HG03460 (cell line): ENCODE results near the gene NUDT22.

Experiments
- ATAC-seq: cut with Tn5 transposase; IDR thresholded peaks from one replicate; pipeline ENCODE4 v1.9.1; 2021; ENCODE audit not compliant: unreplicated experiment

Gene NUDT22

DNA sequence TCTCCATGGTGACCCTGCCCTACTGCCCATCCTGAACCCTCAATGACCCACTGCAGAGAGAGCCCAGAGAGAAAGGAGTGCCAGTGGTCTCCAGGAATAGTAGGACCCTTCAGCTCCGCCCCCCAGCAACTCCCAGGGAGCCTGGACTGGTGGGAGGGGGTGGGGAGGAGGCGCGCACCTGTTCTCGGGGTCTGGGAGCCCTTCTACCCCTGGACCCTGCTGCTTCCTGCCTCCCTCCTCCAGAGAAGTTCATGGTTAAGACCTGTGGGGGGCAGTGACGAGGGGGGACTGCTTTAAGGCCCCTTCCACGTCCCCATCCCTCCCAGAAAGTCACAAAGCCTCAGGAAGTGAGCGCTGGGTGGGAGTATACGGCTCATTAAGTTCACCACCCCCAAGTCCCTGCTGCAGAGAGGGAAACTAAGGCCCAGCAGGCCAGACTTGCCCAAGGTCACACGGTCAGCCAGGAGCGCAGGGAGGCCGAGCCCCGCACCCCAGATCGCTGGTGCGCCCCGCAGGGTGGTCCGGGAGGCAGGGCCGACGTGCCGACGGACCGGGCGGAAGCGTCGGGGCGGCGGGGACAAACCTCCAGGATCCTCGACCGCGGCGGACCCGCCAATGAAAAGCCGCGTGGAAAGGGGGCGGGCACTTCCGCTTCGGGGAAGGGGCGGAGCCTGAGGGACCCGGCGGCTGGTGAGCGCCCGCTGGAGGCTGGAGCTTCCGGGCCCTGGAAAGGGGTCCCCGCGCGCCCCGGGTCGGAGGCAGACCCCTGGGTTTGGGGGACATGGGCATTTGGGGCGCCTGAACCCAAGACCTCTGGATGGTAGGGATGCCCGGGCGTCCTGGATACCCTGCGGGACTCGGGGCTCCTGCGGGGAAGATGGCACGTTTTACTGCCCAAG is at the start of gene NUDT22, which contains the start of gene TRPT1:
Gene NUDT22, plus strand, starts transcription at position 667 of the 899 bp plus-strand sequence. CDS start 379 bp downstream, outside the sequence.
Gene TRPT1, minus strand, starts transcription at position 579 of the 899 bp plus-strand sequence. Its CDS starts 326 bp downstream, at position 253.
- no peak for ATAC-seq

DNA sequence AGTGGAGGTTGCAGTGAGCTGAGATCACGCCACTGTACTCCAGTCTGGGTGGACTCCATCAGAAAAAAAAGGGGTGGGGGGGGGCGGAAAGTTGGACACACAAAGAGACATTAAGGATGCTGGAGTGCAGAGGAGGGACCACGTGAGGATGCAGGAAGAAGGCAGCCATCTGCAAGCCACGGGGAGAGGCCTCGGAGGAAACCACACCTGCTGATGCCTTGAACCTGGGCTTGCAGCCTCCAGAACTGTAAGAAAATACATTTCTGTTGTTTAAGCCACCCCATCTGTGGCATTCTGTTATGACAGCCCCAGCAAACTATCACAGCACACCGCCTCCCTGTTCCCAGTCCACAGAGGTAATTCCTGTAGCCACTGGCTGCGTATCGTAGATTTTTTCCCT is 49.3 kb upstream of the NUDT22 start:
- no peak for ATAC-seq

DNA sequence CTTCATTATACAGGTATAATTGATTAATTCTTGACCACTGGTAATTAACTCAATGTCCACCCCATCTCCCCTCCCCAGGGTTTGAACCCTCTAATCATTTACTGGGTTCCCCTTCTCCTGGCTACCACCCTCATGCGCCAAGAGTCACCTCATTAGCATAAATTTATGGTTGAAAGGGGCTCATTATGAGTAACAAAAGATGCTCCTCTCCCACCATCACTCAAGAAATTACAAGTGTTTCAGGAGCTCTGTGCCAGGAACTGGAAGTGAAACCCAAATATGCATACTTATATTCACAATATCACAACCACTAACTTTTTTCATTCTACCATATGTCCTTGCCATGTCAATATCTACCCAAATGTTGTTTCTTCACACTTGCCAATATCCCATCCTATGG is 47.9 kb upstream of the NUDT22 start:
- ATAC-seq, result no peak

- ATAC-seq, result no peak
These were observed 47.0 kb upstream of the NUDT22 start for GRCh38 chr11:64178951-64179639.

GRCh38 chr11:64180891-64181290 is 45.2 kb upstream of the NUDT22 start:
- no peak for ATAC-seq

GRCh38 chr11:64181506-64182411 is 44.3 kb upstream of the NUDT22 start:
- ATAC-seq, result no peak

DNA sequence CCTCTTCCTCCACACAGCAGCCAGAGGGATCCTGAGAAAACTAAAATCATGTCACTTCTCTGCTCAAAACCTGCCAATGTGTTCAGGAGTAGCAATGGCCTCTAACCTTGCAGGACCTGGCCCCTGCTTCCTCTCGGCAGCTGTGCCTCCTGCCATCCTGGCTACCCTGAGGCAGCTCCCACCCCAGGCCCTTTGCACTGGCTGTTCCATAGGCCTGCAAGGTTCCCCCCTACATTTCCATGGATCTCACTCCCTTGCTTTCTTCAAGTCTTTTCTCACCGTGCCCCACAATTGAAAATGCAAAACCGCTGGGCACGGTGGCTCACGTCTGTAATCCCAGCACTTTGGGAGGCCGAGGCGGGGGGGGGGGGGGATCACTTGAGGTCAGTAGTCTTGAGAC is 42.2 kb upstream of the NUDT22 start:
- no peak for ATAC-seq

DNA sequence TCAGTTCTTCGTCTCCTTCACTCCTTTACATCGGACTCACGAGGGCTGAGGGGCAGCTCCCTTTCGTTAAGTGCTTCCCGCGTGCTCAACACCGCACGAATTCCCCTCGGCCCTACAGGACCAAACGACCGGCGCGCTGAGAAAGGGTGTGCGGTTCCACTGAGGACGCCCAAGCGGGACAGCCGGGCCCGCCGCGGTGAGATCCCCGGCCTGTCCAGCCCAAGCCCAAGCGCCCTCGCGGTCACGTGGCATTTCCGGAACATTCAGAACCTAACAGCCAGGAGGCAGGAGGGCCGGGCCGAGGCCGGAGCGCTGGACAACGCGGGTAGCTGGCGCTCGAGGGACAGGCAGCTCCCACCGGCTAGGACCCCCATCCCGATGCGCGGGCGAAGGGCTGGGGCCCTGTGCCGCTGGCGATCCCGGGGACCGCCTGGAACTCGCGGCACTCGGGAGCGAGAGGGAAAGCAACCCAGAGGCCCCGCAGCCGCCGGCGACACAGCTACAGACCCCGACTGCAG is 40.8 kb upstream of the NUDT22 start:
- peak; percentile 22 for ATAC-seq

DNA sequence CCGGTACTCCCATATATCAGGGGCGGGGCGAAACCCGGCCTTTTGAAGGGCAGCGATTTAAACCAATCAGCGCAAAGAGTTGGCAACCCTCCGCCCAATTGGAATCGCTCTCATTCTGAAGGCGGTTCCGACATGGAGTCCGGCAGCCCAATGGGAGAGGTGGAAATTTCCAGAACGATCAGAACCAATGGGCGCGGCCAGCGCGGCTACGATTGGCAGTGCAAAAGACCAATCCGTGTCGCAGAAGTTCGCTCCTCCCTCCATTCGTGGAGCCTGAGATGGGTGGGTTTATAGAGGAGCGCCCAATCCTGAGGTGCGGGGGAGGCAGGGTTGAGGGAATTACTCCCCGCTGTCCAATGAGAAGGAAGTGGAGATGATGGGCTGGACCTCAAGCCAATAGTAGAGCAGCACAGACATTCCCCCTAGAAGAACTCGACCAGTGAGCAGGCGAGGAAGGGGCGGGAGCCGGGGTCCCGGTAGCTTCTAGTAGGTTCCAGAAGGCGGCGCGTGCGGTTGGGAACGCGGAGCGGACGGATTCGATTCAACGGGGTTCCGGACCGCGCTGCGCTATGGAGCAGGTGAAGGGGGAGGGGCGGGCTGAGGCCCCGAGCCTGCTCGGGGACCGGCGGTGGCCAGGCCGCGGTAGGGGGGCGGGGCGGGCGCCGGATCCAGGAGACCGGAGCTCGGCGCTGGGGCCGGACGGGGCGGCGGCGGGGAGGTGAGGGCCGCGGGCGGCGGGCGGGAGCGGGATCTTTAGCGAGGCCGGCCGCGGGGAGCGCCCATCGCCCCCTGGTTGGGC is 40.2 kb upstream of the NUDT22 start, which contains the start of gene STIP1:
Gene STIP1, plus strand, starts transcription at position 479 of the 799 bp plus-strand sequence. Its CDS starts 91 bp downstream, at position 570.
- peak; percentile 79 for ATAC-seq

DNA sequence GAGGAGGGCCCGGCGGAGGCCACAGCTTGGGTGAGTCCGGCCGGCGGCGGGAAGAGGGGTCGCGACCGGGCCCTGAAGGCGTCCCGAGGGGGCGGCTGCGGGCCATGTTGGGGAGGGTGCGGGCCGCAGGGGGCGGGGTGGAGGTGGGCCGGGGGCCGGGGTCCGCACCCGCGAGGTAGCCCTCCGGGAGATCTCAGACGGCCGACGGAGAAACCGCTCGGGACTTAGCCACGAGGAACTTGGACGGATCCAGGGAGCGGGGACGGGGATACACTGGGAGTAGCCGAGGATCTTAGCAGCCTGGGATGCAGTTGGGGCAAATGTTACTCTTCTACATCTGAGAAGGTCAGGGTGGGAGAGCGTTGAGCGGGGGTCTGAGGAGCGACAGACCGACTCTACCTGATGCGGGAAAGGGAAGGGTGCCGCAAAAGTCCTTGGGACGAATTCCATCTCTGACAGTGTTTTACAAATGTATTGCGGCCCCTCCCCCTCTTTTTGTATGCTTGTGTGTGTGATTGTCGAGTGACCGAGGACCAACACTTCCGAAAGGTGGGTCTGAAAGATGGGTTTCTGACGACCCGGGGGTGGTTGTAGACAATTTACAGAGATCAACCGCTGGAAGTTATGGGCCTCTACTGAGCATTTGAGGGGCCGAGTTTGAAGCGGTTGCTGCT is 39.4 kb upstream of the NUDT22 start:
- peak; percentile 0 for ATAC-seq

- no peak for ATAC-seq
These were observed 33.6 kb upstream of the NUDT22 start for GRCh38 chr11:64192434-64192833.

- ATAC-seq, result no peak
These were observed 29.4 kb upstream of the NUDT22 start for GRCh38 chr11:64196626-64197025.

GRCh38 chr11:64198511-64198910 is 27.6 kb upstream of the NUDT22 start:
- ATAC-seq, result no peak

DNA sequence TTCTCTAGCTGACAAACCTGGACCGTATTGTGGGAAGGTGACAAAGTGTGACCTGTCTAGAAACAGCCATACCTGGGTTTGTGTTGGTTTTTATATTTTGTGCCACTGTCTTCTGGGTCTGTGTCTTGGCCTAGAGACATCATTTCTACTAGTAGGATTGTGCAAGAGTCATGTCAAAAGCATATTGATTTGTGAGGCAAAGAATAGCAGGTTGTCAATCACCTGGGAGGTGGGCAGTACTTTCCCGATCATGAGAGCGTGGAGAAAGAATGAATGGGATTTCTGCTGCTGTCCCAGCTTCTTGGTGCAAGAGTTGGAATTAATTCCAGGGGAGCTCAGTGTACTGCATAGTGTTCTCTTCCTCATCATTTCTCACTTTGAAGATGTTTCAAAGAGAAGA is 24.5 kb upstream of the NUDT22 start:
- ATAC-seq, result no peak

- ATAC-seq, result no peak
These were observed 23.1 kb upstream of the NUDT22 start for GRCh38 chr11:64202992-64203391.

DNA sequence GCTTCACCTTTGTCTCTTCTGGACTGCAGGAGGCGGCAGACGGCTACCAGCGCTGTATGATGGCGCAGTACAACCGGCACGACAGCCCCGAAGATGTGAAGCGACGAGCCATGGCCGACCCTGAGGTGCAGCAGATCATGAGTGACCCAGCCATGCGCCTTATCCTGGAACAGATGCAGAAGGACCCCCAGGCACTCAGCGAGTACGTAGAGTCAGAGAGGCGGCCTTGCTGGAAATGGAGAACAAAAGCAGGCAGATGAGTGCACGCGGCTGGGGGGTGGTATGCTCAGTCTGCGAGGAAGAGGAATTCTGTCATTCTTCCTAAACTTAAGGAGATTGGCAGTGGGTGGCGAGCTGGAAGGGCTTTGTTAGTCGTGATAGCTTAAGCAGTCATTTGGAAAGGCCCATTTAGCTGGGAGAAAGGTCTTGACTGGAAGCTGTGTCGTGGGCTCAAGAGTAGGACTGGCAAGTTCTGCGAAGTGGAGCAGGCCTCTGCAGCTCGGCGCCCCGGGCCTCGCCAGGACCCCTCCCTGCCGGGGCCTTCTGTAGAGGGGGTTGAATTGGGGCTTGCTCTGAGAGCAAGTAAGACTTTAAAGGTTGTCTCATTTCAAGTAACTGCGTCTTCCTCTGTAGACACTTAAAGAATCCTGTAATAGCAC is 22.5 kb upstream of the NUDT22 start:
- ATAC-seq, result no peak

DNA sequence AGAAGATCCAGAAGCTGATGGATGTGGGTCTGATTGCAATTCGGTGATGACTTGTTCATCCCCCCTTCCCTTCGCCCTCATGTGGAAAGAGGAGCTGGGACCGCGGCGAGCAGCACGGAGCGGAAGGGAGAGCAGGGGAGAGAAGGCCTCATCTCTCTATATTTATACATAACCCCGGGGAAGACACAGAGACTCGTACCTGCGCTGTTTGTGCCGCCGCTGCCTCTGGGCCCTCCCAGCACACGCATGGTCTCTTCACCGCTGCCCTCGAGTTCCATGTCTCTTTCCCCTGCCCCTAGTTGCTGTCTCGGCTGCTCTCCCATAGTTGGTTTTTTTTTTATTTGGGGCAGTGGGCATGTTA is 22.0 kb upstream of the NUDT22 start:
- ATAC-seq, result no peak

DNA sequence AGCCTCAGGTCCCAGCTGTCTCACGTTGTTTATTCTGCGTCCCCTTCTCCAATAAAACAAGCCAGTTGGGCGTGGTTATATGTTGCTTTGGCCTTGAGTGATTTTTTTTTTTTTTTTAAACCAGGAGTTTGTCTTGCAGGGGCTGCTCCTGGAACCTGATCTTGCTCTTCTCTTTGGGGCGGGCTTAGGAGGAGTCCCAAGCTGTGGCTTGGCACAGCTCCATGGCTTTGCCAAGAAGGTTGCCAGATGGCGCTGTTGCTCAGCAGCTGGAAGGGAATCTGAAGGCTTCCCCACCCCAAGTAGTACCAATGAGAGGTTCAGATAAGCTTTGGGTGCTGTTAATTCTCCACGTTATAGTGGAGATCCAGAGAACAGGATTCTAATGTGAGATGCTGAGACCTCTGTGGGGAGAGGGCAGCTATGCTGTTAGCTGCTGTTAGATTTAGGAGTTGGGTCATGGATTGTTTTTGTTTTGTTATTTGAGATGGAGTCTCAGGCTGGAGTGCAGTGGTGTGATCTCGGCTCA is 21.5 kb upstream of the NUDT22 start:
- no peak for ATAC-seq
